Breast epithelium (tissue), 3 donors: ENCODE data around the gene TRAF3IP1.

Experiments
- POLR2AphosphoS5 ChIP-seq, 3 donors: sonication (generic); formaldehyde crosslinking; IDR thresholded peaks; one replicate each; pipeline ENCODE4 v1.6.1; 2017; ENCODE audit warnings: antibody characterized with exemption in 3 of 3
- TF ChIP-seq, protein P1 (sequence below), 3 donors: fragments of 450-650 bp; IDR thresholded peaks; one replicate each; pipeline ENCODE4 v1.5.1; 2016 to 2017; ENCODE audit warnings: antibody characterized with exemption in 3 of 3, mild to moderate bottlenecking in 3 of 3, moderate library complexity in 3 of 3

DNA sequence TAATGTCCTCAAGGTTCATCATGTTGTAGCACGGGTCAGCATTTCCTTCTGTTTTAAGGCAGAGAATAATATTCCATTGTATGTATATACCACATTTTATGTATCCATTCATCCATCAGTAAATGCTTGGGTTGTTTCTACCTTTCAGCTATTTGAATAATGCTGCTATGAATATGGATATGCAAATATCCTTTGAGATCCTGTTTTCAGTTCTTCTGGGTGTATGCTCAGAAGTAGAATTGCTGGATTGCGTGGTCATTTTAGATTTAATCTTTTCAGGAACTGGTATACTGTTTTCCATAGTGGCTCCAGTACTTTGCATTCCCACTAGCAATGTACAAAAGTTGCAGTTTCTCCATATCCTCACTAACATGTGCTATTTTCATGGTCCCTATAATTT lies 93.0 kb downstream of the TRAF3IP1 start:
- no peak for TF ChIP-seq POLR2AphosphoS5 (IDR thresholded peaks at IDR 0.05)
- TF ChIP-seq, protein P1, sequence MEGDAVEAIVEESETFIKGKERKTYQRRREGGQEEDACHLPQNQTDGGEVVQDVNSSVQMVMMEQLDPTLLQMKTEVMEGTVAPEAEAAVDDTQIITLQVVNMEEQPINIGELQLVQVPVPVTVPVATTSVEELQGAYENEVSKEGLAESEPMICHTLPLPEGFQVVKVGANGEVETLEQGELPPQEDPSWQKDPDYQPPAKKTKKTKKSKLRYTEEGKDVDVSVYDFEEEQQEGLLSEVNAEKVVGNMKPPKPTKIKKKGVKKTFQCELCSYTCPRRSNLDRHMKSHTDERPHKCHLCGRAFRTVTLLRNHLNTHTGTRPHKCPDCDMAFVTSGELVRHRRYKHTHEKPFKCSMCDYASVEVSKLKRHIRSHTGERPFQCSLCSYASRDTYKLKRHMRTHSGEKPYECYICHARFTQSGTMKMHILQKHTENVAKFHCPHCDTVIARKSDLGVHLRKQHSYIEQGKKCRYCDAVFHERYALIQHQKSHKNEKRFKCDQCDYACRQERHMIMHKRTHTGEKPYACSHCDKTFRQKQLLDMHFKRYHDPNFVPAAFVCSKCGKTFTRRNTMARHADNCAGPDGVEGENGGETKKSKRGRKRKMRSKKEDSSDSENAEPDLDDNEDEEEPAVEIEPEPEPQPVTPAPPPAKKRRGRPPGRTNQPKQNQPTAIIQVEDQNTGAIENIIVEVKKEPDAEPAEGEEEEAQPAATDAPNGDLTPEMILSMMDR (IDR thresholded peaks at IDR 0.05), result no peak
